Stimulated activated CD8-positive, alpha-beta memory T cell treated with anti-CD3 and anti-CD28 coated beads, Interleukin-12 subunit alpha, Interleukin-12 subunit beta, amount 100 ng/mL, for 24 hours (primary cell): Measurements from ENCODE around the gene TTC27.

Experiments
- DNase-seq: peaks from one replicate; pipeline ENCODE4 v3.0.0-alpha.2; 2020; ENCODE audit errors: extremely low read depth

Gene TTC27

DNA sequence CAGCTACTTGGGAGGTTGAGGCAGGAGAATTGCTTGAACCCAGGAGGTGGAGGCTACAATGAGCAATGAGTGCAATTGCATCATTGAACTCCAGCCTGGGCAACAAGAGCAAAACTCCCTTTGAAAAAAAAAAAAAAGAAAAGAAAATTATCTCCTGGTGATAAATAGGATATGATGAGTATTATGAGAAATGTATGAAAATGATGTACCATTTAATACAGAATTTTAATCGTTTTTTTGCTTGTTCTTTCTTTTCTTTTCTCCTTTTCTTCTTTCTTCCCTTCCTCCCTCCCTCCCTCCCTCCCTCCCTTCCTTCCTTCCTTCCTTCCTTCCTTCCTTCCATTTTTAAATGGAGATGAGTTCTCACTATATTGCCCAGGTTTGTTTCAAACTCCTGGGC lies 40.4 kb downstream of the TTC27 start:
- DNase-seq = no peak

DNA sequence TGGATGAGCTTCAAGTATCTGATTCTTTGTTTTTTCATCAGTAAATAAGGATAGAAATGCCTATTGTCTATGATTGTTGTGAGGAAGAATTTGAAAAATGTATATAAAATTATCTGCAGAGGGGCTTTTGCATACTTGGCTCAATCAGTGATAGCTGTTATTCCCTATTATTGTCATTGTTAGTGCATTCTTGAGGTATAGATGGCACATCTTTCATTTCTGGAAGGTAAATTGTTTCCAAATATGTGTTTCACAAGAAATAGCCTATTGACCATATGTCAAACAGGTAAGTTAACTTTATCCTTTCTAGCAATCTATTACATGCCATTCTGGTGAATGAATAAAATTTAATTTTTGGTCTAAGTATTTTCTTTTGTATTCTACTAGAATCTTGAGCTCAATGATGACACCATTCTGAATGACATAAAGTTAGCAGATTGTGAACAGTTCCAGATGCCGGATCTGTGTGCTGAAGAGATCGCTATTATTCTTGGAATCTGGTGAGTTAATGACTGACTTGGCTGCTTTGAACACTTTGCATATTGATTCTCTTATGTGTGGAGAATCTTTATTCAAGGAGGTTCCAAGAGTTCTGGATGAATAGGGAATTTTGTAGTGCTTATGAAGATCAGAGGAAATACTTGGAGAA lies 44.2 kb downstream of the TTC27 start:
- no peak for DNase-seq

DNA sequence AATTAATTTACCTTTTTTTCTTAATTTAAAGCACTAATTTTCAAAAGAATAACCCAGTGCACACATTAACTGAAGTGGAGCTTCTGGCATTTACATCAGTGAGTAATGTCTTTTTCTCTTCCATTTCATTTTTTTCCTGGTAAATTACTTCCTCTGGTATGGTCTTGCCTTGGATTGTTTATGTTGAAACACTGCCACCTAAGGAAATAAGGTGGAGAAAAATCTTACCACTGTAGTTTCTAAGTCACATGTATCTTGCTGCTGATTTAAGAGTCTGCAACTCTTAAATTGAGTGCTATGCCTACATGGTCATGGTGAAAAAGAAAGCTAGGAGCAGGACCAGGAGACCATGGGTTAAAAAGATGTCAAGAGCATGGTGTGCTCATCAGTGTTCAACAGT lies 51.0 kb downstream of the TTC27 start:
- no peak for DNase-seq

DNA sequence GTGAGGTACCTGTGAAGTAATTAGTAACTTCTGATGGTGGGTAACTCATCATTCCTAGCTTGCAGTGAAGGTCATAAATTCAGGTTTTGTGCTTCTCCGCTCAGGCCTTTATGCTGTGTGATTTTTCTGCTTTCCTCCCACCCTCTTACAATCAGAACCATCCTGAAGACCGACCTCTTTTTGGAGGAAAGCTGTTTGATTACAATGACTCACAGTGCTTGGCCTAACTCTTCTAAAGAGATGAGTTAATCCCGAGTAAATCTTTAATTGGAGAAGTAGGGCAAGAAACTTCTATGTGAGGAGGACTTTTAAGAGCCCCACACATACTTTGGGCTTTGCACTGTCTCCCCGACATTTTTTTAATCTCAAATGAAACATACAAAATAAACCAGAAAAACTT lies 53.1 kb downstream of the TTC27 start:
- no peak for DNase-seq

DNA sequence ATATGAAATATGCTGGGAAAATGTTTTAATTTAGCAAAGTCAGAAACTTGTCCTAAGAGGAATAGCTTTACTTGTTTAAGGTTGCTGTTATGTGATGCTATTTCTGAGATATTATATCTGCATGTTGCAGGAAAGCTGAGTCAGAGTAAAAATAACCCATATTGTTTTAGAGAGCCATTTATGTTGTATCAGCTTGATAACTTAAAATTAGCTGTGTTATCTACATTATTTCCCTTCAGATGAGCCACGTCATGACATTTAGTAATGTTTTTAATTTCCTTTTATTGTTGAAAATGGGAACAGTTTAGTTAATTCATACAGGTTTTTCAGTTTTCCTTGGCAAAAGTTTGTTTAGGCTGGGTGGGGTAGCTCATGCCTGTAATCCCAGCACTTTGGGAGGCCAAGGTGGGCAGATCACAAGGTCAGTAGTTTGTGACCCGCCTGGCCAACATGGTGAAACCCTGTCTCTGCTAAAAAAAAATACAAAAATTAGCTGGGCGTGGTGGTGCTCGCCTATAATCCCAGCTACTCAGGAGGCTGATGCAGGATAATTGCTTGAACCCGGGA lies 55.8 kb downstream of the TTC27 start:
- DNase-seq = no peak

DNA sequence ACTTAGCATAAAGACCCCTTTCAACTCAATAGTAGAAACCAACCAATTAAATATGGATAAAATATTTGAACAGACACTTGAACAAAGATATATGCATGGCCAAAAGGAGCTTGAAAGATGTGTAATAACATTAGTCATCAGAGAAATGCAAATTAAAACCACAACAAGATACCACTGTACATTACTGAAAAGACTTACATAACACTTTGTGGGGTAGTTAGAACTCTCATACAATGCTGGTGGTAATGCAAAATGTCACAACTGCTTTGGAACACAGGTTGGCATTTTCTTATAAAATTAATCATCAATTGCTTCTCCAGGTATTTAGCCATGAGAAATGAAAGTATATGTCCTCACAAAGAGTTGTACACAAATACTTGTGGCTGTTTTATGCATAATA lies 60.7 kb downstream of the TTC27 start:
- DNase-seq = no peak

DNA sequence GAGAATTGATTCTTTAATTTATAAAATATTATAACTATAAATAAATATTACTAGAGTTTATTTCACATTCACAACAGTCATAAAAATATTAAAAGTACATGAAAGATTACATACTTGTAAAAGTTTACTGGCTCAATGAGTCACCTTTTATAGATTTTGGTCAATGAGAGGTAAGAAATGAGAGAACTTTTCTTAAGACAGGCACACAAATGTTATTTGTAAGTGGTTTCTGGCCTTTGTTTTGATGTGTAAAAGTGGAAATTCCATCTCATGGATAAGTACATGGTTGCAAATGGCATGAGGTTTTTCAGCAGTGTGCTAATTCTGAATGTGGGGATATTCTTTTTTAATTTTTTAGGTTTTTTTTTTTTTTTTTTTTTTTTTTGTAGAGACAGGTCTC lies 63.8 kb downstream of the TTC27 start:
- DNase-seq = no peak

DNA sequence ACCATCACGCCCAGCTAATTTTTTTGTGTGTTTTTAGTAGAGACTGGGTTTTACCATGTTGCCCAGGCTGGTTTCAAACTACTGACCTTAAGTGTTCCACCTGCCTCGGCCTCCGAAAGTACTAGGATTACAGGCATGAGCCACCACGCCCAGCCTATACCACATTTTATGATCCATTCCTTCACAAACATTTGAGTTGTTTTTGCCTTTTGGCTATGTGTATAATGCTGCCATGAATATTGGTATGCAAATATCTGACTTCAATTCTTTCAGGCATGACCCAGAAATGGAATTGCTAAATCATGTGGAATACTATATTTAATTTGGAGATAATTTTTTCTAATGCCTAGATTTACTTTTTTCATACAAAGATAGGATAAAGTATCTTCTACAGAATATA lies 68.6 kb downstream of the TTC27 start:
- no peak for DNase-seq

DNA sequence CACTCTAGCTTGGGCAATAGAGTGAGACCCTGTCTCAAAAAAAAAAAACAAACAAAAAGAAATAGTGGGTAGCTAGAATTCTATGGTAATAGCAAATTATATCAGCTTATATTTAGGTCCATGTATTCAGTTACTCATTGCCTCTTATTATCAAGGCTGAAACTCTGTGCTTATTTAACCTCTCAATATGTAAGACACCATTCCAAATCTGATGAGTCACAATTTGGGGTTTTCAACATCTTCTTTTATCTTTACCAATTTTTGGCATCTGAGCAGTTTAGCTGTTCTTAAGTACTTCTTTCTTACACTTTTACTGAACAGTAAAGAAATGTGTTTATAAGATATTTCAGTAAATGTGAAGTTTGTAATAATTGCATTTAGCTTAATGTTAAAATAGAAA lies 69.3 kb downstream of the TTC27 start:
- no peak for DNase-seq

DNA sequence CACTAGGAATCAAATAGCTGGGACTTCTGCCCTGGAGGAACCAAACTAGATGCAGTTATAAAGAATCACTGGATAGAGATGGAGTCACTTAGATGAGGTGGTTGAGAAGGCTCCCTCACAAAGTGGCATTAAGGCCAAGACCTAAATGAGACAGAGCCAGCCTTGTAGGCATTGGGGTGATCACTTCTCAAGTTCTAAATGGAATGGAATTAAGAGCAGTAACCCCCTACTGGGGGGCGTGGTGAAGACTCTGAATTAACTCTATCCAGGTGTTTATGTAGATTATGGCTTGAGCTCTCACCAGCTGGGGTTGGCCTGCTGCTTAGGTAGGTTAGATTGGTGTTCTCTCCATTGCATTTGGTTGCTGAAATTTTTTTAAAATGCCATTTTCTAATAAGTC lies 71.3 kb downstream of the TTC27 start:
- DNase-seq = no peak

DNA sequence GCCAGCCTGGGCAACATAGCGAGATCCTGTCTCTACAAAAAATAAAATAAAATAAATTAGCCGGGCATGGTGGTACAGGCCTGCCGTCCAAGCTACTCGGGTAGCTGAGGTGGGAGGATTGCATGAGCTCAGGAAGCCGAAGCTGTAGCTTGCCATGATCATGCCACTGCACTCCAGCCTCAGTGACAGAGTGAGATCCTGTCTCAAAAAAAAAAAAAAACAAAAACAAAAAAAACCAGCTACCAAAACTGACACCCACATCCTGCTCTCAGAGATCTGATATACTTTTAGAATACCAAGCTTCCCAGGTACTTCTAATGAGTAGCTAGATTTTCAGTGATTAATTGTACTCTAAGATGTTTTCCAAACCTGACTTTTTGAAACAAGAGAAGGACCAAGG lies 74.0 kb downstream of the TTC27 start:
- DNase-seq = no peak

DNA sequence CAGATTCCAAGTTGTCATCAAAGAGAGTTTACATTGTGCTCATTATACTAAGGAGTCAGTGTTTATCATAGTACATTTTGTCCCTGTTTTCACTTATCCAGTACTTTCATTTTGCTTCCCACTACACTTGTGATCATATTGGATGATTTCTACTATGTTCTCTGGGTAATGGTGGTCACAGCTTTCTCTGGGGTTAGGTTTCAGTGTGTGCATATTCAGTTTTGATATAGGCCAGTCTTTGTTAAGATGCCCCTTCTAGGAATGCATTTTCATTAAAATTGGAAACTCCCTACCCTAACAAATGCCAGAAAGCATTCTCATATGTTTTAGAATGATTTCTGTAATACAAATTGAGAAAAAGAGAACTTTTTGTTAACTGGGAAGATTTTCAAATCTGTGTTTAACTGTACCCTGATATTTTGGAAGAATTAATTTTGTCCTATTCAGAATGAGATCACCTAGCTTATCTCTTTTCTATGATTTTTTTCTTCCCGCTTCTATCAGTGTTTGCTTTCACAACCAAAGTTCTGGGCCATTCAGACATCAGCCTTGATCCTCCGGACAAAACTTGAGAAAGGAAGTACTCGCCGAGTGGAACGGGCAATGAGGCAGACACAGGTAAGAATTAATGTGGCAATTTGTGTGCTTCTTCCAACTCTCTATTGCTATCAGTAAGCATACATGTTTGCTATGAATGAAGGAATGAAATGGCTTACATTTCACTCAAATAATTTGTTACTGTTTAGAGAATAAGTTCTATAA lies 74.6 kb downstream of the TTC27 start:
- no peak for DNase-seq

DNA sequence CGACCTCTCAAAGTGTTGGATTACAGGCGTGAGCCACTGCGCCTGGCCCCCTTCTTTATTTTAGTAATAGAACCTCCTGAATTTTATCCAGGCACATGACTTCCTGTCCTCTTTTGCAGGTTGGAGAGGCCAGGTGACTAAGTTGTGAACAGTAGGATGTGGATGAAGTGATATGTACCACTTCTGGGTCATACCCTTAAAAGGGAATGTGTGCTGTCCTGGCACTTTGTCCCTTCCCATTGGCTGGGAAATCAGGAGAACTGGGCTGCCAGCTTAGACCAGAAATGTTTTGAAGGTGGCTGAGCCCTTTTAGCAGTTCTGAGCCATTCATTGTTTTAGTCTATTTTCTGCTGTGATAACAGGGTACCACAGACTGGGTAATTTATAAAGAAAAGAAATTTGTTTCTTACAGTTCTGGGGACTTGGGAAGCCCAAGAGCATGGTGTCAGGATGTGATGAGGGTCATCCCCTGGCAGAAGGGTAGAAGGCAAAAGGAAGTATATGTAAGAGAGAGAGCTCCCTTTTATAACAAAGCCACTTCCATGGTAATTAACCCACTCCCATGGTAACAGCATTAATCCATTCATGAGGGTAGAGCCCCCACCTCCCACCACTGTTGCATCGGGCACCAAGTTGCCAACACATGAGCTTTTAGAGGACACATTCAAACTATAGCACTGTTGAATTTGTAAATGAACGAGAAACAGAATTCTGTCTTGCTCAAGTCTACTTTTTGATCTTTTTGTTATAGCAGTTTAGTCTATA lies 79.1 kb downstream of the TTC27 start:
- no peak for DNase-seq

DNA sequence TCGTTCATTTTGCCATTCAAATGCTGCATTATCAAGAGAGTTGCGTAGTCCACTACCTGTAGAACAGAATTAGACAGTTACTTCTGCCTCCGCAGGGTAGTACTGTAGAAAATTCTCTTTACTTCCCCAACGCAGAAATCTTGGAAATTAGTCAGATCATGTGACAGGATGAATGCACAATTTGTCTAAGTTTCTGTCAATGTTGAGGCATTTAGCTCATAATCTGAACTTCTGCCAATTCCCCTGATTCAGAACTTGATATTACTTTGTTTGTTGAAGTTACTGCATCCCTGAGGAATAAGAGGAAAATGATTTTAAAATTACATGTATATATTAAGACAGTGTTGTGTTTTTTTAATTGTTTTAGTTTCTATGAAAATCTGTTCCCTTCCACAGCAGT lies 83.4 kb downstream of the TTC27 start:
- DNase-seq = no peak

DNA sequence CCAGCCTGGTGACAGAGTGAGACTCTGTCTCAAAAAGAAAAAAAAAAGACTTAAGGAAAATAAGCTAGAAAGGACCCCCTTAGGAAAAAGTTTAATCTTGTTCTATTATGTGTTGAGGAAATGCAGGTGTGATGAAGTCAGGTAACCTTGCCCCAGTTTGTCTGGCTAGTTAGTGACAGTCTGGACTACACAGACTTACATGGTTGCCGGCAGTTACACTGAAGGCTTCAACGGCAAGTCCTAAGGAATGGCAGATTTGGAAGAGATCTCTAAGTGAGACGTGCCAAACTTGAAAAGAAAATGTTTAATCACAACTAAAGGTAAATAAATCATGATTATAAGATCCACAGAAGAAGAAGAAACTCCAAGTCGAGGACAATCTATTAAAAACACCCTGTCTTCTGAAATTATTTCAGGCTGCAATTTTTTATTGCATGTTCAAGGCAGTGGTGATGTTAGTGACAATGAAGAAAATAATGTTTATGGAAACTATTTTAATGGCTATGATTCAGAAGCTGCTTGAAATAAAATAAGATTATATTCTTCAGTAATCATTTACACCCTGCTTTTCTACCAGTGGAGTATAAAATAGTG lies 84.2 kb downstream of the TTC27 start:
- DNase-seq = no peak

DNA sequence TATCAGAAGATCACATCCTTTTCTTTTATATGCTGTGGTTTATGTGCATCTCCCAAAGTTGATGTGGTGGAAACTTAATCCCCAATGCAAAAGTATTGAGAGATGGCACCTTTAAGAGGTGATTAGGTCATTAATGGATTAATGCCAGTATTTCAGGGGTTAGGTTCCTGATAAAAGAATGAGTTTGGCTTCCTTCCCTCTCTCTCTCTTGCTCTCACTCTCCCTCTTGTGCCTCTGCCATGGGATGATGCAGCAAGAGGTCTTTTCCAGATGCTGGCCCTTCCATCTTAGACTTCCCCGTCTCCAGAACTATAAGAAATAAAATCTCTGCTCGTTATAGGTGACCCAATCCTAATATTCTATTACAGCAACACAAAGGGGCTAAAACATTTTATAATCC lies 85.0 kb downstream of the TTC27 start:
- no peak for DNase-seq

DNA sequence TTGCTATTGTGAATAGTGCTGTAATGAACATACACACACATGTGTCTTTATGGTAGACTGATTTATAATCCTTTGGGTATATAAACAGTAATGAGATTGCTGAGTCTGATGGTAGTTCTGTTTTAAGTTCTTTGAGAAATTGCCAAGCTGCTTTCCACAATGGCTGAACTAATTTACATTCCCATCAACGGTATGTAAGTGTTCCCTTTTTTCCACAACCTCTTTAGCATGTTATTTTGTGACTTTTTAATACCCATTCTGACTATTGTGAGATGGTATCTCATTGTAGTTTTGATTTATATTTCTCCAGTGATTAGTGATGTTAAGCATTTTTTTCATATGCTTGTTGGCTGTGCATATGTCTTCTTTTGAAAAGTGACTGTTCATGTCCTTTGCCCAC lies 86.7 kb downstream of the TTC27 start:
- no peak for DNase-seq

DNA sequence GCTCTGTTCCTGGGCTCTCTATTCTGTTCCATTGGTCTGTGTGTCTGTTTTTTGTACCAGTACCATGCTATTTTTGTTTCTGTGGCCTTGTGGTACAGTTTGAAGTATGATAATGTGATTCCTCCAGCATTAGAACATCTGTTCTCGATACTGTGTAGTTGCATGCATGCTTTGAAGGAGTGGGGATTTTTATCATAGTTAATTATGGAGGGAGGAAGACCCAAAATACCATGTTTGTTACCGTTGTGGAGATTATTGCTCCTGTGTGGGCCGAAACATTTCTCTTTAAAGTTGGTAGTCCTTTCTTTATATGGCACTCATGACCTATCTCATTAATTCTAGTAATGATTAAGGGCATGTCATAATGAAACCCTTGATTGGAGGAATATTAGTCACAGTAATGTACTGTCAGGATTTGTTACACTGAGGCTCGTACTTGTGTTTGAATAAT lies 87.6 kb downstream of the TTC27 start:
- DNase-seq = no peak

DNA sequence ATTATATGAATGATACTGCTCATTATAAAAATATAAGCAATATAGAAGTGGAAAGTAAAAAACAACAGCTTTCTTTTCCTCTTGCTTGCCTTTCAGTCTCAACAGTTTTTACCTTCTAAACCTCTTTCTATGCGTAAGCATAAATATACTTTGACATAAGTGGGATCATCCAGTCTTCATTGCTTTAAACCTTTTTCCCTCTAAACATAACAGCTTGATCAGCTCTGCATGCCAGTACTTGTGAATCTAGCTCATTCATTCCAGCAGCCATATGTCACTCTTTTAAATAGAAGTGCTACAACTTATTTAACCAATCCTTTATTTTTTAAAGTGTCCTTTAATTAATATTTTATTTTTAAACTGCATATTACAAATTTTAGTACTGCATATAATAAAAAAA lies 88.1 kb downstream of the TTC27 start:
- no peak for DNase-seq

DNA sequence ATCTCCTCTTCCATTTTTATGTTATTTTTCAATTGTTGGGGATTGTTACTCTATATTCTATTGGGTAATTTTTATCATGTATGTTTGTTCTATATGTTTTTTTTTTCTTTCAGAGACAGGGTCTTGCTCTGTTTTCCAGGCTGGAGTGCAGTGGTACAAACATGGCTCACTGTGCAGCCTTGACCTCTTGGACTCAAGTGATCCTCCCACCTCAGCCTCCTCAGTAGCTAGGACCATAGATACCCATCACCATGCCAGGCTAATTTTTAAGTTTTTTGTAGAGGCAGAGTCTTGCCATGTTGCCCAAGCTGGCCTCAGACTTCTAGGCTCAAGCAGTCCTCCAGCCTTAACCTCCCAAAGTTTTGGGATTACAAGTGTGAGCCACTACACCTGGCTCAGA lies 88.7 kb downstream of the TTC27 start:
- no peak for DNase-seq

DNA sequence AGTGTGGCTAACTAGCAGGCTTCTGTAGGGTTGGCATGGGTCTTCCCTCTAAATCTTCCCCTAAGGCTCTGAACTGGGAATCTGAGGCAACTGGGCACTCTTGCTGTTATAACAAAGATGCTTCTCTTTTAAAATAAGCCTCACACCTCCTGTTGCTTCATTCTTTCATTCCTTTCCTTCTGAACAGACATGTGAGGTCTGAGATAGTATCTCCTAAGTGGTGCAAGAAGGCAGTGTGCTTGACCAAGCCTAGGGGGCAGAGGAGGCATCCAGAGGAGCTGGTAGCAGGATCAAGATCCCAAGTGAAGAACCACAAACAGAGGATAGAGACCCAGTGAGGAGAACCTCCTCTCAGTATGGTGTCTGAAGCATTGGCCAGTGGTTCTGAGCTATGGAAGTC lies 90.9 kb downstream of the TTC27 start:
- no peak for DNase-seq

DNA sequence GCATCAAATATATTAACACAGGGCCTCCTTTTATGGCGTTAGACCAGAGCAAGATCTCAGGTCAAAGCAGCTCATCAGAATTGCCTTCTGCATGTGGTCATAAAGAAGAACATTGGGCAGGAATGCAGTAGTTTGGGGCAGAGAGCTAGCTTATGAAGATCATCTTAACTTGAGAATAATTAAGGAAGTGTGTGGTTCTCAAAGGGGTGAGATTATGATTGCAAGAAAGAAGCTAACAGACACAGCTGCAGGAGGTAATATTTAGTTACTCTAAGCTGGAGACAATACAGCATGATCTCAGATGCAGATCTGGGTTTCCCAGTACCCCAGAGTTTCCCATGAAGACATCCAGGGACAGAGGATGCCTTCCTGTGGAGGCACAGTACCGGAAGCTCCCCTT lies 91.6 kb downstream of the TTC27 start:
- no peak for DNase-seq
